ENCODE measurements around the gene CHCHD3.

Gene CHCHD3

GRCh38 chr7:132789281-132789680 is 292.6 kb downstream of the CHCHD3 start:
- no peak overlapping the region for H3K27ac ChIP-seq

GRCh38 chr7:132785870-132786269 is 296.0 kb downstream of the CHCHD3 start:
- TF ChIP-seq CTCF (IDR thresholded peaks at IDR 0.05): no peak
- TF ChIP-seq ZFX (IDR thresholded peaks at IDR 0.05; ENCODE audit: borderline replicate concordance): no peak
- H3K27ac ChIP-seq: no peak overlapping the region

More at GRCh38 chr7:132789281-132789680, 292.6 kb downstream of the CHCHD3 start:
- no peak for TF ChIP-seq ZFX (IDR thresholded peaks at IDR 0.05; ENCODE audit: borderline replicate concordance)

GRCh38 chr7:132784406-132784805 is 297.5 kb downstream of the CHCHD3 start:
- TF ChIP-seq CTCF (IDR thresholded peaks at IDR 0.05) (no peak), ZFX (IDR thresholded peaks at IDR 0.05; ENCODE audit: borderline replicate concordance) (no peak)
- no peak overlapping the region for H3K27ac ChIP-seq

- no peak overlapping the region for H3K27ac ChIP-seq
- TF ChIP-seq CTCF (IDR thresholded peaks at IDR 0.05) (no peak), ZFX (IDR thresholded peaks at IDR 0.05; ENCODE audit: borderline replicate concordance) (no peak)
Measured at GRCh38 chr7:132783824-132784223, 298.1 kb downstream of the CHCHD3 start.

- no peak for TF ChIP-seq ZFX (IDR thresholded peaks at IDR 0.05; ENCODE audit: borderline replicate concordance)
- TF ChIP-seq CTCF (IDR thresholded peaks at IDR 0.05): no peak
- H3K27ac ChIP-seq: no peak overlapping the region
Measured at GRCh38 chr7:132782777-132783640, 298.9 kb downstream of the CHCHD3 start.

GRCh38 chr7:132780822-132781221 is 301.1 kb downstream of the CHCHD3 start:
- TF ChIP-seq CTCF (IDR thresholded peaks at IDR 0.05): no peak
- no peak for TF ChIP-seq ZFX (IDR thresholded peaks at IDR 0.05; ENCODE audit: borderline replicate concordance)
- no peak overlapping the region for H3K27ac ChIP-seq

- TF ChIP-seq CTCF (IDR thresholded peaks at IDR 0.05) (no peak), ZFX (IDR thresholded peaks at IDR 0.05; ENCODE audit: borderline replicate concordance) (no peak)
- no peak overlapping the region for H3K27ac ChIP-seq
Measured at GRCh38 chr7:132779164-132779563, 302.7 kb downstream of the CHCHD3 start.

Data from 22Rv1 (cell line).